Transverse colon (tissue), 4 donors: ENCODE results near the gene DRGX.

ENCODE experiments used
- EP300 ChIP-seq: sonication (generic); formaldehyde crosslinking; IDR thresholded peaks from one replicate; pipeline ENCODE4 v1.6.1; 2017; ENCODE audit warnings: antibody characterized with exemption, low read depth
- POLR2A ChIP-seq: fragments of 450-650 bp; IDR thresholded peaks from one replicate; pipeline ENCODE4 v1.6.1; 2016; ENCODE audit warnings: antibody characterized with exemption, mild to moderate bottlenecking, moderate library complexity
- POLR2AphosphoS5 ChIP-seq, 3 donors: sonication (generic); formaldehyde crosslinking; IDR thresholded peaks; one replicate each; pipeline ENCODE4 v1.6.1; 2016; ENCODE audit warnings: antibody characterized with exemption in 3 of 3
- TF ChIP-seq, protein P1 (sequence below), 5 experiments: fragments of 200-600 bp in 3 of 5; fragments of 450-650 bp in 2 of 5; sonication (generic) in 3 of 5; IDR thresholded peaks; 1 replicate in 2 of 5; 2 replicates in 3 of 5; pipeline ENCODE4 v1.5.1; 2016 to 2017; ENCODE audit warnings: antibody characterized with exemption in 5 of 5, inconsistent platforms in 3 of 5, mild to moderate bottlenecking in 2 of 5, moderate library complexity in 1 of 5

DNA sequence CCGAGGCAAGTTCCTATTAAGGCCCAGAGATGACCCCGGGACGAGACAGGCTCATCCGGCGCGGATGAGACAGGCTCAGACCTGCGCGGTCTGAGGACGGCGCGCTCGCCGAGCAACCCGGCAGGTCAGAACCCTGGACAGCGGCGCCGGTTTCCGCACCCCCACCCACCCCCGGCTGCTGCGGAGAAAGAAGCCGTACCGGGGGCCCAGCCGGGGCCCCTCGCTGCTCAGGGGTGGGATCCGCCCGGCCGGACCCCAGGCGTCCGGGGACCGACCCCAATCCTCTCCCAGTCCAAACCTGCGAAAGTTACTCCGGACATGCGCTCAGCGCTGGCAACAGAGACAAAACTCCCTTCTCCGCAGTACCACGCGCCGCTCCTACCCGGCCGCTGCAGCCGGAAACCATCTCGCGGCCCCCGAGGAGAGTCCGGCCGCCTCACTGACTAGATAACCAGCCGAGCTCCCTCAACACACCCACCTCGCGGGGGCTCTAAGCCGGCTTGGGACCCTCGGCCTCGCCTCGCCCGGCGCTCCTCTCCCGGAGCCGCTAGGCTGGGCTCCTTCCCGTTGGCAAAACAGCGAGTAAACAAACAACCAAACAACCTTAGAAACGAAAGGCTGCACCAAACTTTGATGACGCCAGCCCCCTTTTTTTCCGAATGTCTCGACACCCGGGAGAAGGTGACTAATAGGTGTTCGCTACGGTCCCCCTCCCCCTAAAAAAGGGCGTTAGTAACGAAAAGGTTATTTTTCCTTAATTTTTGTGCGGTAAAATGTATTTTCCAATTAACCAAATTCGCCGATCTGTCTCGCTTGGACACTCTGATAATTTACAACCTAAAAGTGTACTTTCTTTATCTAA, 2.3 kb upstream of the DRGX start:
- TF ChIP-seq, protein P1, sequence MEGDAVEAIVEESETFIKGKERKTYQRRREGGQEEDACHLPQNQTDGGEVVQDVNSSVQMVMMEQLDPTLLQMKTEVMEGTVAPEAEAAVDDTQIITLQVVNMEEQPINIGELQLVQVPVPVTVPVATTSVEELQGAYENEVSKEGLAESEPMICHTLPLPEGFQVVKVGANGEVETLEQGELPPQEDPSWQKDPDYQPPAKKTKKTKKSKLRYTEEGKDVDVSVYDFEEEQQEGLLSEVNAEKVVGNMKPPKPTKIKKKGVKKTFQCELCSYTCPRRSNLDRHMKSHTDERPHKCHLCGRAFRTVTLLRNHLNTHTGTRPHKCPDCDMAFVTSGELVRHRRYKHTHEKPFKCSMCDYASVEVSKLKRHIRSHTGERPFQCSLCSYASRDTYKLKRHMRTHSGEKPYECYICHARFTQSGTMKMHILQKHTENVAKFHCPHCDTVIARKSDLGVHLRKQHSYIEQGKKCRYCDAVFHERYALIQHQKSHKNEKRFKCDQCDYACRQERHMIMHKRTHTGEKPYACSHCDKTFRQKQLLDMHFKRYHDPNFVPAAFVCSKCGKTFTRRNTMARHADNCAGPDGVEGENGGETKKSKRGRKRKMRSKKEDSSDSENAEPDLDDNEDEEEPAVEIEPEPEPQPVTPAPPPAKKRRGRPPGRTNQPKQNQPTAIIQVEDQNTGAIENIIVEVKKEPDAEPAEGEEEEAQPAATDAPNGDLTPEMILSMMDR (IDR thresholded peaks at IDR 0.05): no peak
- TF ChIP-seq POLR2A (no peak), POLR2AphosphoS5 (IDR thresholded peaks at IDR 0.05) (no peak), EP300 (no peak)
